NCI-H1417 (cell line): Measurements from ENCODE around the gene ECHDC1.
"Not testable (repeated sequence)": the region's sequence is repeated elsewhere in the genome, so short reads cannot be mapped to it uniquely, and the experiment has no call there.

Experiments
- DNase-seq, 3 experiments: peaks; one replicate each; lab custom pipeline; 2025; lab: John Stamatoyannopoulos, UW

The ECHDC1 gene, protein sequence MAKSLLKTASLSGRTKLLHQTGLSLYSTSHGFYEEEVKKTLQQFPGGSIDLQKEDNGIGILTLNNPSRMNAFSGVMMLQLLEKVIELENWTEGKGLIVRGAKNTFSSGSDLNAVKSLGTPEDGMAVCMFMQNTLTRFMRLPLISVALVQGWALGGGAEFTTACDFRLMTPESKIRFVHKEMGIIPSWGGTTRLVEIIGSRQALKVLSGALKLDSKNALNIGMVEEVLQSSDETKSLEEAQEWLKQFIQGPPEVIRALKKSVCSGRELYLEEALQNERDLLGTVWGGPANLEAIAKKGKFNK

DNA sequence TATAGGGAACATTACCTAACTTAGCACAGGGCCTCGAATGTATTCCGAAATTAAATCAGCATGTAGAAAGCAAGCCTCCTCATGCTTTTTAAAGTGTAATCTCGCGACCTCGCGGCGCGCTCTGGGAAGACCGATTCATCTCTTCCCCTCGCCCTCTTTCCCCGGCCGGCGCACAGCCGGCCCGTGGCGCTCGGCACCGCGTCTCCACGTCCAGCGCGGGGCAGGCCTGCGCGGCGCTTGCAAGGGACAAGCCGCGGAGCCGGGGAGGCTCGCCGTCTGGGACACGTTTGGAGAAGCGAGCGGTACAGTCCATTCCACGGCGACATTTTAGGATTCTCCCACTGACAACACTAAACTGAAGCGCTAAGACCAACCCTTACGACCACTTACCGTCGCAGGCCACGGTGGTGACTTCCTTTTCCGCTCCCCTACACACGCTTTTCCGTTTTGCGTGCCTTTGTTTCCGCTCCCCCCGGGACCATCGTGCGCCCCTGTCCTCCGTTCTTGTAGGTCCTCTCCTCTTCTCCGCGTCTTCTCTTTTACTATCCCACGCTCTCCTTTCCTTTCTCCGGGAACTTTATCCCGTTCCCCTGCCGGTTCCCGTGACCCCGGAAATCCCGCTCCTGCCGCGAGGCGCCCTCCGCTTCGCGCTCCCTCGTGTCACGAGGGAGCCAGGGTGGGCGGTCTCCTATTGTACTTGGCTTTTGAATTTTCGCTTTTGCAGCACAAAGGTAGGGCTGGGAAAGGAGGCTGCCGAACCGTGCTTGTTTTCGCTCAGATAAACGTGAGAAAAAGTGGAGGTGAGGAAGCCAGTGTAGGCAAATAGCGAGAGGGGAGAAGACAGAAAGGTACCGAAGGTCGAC is at the start of gene ECHDC1:
Gene ECHDC1, minus strand, starts transcription at position 664 of the 863 bp plus-strand sequence. CDS start 12,581 bp downstream, outside the sequence.
- peak; percentile 84 to 92 (median 88) for DNase-seq

DNA sequence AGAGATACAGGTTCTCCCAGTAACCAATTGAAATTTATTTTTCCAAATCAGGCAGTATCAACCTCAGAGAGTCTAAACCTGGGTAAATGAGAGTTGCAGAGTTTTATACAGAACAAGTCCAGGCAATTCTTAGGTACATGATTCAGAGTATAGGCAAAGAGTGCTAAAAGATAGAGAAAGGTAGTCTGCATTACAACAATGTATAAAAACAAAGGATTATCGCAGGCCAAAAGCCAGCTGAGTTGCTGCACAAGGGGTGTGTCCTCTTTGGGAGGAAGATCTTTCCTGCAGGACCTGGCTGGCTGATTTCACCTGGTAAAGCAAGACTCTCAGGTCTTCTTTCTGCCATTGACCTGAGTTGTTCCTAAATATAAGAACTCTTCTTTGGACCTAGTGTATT is 48.9 kb upstream of the ECHDC1 start:
- DNase-seq = no peak

DNA sequence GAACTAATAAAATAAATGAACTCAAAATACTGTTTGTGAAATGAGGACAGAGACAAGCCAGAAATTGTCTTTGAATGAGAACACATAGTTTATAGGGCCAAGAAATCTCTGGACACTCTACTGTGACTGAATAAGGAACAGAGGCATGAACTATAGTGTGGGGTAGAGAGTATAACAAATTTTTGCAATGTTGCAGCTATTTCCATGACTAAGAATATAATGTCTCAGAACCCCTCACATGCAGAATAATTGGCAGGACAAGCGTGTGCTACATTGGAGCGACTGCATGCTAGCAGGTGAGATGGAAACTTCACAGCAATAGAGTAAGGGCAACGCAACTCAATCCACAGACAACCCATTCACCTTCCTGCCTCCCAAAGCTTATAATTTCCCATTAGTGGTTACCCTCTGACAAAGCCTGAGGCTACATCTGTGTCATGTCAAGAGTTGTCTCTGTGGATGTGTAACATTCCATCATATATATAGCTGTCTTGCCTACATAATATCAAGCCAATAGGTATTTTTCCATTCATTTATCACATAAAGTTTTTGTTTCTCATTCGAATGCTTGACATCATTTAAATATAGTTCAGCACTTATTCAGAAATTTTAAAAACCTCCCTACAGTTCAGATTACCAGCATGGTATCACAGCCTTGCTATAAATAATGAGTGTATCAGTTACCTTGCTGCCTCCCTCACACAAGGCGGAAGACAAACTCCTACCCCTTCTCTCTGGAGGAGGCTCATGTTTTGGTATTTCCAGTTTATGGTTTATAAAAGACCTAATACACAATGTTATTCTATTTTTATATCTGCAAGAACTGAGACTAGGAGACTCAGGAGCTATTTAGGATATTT is 47.9 kb upstream of the ECHDC1 start:
- no peak for DNase-seq

DNA sequence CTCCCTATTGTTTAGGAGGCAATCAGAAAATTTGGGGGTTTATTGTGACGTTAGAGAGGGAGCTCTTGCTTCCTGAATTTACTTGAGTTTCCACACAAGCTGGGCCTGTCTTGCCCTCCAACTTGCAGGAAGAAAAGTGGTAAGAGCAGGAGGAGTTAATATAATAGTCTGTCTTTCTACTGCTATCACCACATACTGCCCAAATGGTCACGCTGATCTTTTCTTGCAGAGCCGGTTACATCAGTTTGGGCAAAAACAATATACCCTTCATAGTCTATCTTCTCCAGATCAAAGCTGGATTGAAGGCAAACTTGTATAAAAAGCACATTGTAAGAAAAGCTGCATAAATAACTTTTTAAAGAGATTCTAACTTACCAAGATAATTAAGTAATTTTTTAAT is 46.3 kb upstream of the ECHDC1 start:
- no peak for DNase-seq

DNA sequence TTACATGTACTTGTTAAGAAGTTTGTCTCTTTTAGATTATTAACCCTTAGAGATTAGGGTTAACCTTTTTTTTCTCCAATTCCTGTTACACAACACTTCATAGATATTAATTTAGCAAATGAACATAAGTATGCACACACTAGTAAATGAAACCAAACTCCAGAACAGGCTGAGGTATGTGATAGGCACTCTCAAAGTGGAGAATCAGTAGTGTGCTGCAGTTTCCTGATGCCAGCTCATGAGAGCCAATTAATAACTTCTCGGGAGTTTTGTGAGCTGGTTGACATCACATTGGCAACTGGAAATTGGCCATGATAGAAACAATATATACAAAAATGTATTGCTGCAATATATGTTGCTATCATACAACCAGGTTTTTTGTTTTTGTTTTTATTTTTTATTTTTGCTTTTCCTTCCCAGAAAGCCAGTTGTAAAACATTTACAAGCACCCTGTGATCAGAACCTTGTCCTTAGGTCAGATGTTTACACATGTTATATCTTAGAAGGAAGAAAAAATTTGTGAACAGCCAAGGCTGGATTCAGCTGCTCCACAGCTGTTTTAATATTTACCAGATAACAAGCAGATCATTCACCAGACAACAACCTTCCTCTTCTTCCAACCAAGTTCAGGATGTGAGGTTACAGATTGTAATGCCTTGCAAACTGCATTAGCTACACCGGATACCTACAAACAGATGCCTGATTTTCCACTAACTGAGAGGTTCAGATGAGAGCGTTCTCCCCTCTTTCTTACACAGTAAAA is 42.4 kb upstream of the ECHDC1 start:
- no peak for DNase-seq

DNA sequence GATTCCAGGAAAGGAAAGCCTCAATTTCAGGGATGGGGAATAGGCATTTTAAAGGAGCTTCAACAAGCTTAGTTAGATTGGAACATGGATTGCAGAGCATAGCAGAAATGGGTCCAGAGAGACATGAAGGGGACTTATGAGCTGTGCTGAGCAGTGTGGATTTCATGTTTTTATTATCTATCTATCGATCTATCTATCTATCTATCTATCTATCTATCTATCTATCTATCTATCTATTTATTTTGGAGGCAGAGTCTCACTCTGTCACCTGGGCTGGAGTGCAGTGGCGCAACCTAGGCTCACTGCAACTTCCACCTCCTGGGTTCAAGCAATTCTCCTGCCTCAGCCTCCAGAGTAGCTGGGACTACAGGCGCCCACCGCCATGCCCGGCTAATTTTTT is 41.4 kb upstream of the ECHDC1 start:
- not testable (repeated sequence) for DNase-seq

DNA sequence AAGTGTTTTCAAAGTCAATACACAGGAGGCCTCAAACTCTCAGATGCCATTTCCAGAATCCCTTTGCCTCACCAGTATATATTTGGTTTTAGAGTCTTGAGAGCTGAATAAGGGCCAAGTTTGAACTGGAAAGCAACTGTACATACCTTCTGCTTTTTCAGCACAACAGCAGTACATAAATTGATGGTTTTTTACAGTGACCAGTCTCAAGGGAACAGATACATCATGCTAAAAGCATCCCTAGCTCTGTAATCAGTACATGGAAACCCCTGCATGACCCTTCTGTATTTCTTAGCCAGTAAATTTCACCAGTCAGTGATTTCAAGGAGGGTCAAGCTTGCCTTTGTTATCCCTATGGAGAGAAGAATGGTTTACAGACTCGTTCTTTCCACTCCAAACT is 40.6 kb upstream of the ECHDC1 start:
- DNase-seq = no peak

DNA sequence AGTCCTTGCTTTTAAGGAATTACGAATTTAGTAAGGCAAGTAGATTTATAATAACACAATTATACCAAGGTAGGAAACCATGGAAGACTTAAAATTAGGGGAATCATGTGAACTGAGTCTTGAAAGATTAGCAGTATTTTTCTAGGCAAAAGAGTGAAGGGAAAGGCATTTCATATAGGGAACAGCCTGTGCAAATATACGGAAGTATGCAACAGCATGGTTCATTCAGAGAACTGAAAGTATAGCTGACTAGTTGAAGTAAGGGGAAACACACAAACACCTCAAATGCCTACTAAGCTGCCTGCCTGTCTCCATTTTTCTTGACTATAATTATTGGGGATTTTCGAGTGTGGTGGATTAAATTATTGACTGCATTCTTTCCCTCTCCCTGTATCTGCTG is 39.0 kb upstream of the ECHDC1 start:
- no peak for DNase-seq

DNA sequence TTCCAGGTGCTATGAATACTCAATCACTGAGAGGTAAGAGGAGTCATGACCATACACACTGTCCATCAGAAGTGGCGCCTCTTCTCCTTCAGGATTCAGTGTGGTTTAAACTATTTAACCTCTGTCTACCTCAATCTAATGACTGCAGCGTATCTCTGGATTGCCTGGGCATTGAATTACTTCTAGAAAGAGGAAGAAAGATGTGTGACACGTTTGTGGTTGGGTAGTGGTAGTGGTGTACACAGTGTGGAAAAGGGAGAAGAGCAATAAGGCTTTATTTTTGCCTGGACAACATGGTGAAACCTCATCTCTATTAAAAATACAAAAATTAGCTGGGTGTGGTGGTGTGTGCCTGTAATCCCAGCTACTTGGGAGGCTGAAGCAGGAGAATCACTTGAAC is 38.0 kb upstream of the ECHDC1 start:
- no peak for DNase-seq

DNA sequence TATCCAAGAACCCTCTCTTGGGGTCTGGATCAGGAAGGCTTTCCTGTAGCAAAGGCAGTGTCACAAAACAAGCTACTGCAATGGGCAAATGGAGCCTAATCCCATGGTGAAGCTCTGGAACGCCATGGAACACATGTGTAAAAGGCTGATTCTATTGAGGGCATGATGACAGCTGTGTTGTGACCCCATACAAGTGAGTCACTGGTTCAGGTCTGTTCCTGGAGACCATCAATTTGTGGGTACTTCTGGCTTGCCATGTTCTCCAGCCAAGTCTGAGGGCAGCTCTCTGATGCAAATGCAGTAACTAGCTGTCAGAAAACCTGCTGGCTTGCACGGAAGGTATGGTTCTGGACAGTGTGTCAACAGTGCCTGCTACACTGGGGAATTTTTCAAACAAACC is 33.3 kb upstream of the ECHDC1 start:
- no peak for DNase-seq

DNA sequence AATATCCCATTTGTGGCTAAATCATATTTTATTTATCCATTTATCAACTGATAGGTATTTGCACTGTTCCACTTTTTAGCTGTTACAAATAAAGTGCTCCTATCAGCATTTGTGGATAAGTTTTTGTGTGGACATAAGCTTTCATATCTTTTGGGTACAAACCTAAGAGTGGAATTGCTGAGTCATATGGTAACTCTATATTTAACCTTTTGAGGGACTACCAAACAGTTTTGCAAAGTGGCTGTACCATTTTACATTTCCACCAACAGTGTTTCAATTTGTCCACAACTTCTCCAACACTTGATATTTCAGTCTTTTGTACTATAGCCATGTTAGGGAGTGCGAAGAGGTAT is 23.6 kb upstream of the ECHDC1 start:
- DNase-seq = no peak

DNA sequence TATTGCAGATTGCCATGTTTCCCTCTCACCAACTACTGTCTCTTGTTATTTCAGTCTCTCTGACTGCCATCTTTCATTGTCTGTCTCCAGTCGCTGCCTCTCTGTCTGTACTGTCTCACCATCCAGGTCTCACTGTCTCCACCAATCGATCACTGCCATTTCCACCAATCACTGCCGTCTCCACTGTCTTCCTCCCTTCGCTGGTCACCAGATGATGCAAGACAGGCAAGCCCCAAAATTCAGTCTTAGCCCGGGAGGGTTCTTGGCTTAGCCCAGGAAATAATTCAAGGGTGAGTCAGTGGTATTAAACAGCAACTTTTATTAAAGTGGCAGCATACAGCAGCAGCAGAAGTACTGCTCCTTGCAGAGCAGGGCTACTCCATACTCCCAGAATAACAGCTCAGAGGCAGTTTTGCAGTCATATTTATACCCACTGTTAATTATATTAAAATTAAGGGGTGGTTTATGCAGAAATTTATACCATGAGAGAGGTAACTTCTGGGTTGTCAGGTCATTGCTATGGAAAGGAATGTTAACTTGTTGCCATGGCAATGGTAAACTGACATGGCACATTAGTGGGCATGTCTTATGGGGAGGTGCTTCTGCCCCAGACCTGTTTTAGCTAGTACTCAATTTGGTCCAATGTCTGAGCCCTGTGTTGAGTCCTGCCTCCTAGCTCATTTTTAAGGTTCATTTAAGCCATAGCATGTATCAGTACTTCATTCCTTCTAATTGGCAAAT is 23.0 kb upstream of the ECHDC1 start:
- no peak for DNase-seq

DNA sequence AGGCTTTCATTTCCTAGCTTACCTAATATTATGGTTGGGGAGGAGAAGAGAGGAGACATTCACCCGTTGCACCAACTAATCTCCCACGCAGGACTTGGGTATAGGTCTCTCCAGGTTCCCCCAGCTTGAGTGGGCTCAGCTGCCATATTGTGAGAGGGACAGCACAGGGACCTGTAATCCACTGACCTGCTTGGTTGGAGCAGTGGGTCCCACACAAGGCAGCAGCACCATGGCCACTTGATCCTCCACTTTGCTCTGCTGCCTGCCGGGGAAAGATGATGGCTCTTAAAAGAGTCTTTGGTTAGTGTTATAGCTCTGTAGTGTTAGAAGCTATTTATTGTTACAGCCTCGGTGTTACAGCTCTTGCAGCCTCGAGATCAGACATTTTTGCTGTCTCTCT is 22.5 kb upstream of the ECHDC1 start:
- DNase-seq = no peak

DNA sequence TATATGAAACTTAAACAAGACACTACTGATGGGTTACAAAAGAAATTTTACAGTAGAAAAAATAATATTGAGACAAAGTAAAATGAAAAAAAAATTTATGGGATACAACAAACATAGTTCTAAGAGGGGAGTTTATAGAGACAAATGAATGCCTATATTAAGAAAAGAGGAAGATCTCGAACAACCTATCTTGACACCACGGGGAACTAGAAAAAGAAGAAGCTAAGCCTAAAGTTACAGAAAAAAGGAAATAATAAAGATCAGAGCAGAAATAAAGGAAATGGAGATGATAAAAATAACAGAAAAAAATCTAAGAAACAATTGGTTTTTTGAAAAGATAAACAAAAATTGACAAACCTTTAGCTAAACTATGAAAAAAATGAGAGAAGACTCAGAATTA is 9.1 kb upstream of the ECHDC1 start:
- no peak for DNase-seq

DNA sequence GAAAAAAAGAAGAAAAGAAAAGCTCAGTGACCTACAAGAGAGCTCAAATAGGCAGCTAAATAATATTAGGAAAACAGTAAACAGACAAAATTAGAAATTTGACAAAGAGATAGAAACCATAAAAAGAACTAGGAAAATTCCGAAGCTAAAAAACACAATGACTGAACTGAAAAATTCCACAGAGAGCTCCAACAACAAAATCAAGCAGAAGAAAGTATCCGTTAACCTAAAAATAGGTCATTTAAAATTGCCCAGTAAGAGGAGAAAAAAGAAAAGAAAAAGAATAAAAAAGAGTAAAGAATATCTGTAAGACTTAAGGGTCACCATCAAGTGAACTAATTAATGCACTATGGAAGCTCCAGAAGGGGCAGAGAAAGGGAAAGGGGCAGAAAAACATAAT is 6.6 kb upstream of the ECHDC1 start:
- no peak for DNase-seq

DNA sequence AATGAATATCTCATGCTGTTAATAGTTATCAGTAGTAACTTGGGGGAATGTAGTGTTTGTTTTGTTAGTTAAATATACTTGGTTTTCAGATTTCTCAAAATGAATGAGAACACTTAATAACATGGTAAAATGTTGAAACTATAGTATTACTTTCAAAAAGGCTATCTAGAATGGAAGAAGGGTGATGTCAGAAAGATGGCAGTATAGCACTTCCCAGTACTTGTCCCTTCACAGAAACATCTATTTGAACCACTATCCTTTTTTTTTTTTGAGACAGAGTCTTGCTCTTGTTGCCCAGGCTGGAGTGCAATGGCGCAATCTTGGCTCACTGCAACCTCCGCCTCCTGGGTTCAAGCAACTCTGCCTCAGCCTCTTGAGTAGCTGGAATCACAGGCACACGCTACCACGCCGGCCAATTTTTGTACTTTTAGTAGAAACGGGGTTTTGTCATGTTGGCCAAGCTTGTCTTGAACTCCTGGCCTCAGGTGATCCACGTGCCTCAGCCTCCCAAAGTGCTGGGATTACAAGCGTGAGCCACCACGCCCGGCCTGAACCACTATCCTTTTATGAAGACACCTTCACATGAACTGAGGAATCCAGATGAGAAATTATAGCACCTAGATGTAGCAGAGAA is 4.7 kb upstream of the ECHDC1 start:
- no peak for DNase-seq

DNA sequence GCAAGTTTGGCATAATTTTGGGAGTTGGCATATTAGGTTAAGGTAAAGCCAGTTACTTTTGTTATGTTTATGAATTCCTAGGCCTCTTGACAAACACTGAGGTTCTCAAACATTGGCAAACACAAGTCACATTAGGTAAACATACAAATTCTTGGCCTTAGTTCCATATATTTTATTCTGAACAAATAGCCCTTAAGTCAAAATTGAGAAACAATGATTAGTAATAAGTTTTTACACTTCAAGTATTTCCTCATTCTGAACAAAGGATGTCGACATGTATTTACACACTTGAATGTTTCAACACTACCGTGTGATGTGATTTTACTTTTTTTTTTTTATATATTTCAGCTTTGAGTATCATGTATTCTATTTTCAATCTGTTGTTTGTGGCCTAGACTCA is 3.8 kb upstream of the ECHDC1 start:
- no peak for DNase-seq

DNA sequence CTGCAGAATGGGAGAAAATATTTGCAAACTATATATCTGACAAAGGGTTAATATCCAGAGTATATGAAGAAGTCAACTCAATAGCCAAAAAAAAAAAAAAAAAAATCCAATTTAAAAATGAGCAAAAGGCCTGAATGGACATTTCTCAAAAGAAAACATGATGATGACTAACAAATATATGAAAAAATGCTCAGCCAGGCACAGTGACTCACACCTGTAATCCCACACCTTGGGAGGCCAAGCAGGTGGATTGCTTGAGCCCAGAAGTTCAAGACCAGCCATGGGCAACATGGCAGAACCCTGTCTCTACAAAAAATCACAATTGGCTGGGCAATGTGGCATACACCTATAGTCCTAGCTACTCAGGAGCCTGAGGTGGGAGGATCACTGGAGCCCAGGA is 2.1 kb upstream of the ECHDC1 start:
- no peak for DNase-seq

DNA sequence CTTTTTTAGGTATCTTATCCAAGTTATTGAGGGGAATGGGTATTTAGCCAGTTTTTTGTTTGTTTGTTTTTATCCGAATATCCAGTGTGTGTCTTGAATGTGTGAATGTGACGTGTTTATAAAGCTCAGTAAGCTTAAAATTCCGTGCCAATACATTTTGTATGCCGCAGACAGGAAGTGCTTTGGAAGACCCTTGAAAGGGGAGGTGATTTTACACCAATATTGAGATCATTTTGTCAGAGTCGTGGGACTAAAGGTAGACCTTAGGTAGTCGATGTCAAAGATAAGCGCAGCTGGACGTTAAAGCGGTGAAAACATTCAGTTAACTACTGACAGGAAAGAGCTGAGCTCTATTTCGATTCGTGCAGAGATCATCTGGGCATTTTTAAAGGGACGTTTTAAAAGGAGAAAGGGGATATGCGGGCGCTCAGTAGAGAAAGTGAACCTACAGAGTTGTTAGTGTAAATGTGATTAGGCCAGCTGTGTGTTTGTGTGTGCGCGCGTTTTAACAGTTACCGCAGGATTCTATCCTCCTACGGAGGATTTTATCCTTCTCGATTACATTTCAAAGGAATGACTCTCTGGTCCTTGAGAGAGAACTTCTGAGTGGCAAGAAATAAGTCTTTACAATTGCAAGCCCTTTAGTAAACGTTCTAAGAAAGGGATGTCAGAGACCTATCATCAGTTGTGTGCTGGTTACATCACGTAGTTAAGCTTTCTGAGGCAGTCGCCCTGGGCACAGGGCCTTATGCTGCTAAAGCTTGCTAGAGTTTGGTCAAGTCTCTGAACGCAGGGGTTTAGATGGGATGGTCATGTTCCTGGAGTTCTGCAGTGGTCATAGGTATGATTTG is 625 bp upstream of the ECHDC1 start:
- DNase-seq = peak; percentile 35 to 80 (median 64)
